CD14-positive monocyte (primary cell): Measurements from ENCODE around the gene BCAS4. TPM values are rescaled to one million over a fixed set of nuclear protein-coding genes. Genes with fewer than 3 reads are reported as not detected.
"Not testable (repeated sequence)": the region's sequence is repeated elsewhere in the genome, so short reads cannot be mapped to it uniquely, and the experiment has no call there.

Experiments used
- DNase-seq, 3 donors: peaks; one replicate each; pipeline ENCODE4 v3.0.0-alpha.2; 2011 to 2022
- H2AFZ ChIP-seq: 2 replicates; pipeline ENCODE4 v1.6.0; 2012; ENCODE audit warnings: mild to moderate bottlenecking, low read depth, low read length, inconsistent platforms; ENCODE audit not compliant: insufficient read depth, poor library complexity, severe bottlenecking
- H3K27ac ChIP-seq, 2 donors: 1 replicate in 1 of 2; 2 replicates in 1 of 2; pipeline ENCODE4 v1.5.1; 2012 to 2013; ENCODE audit warnings: low read length in 2 of 2, control low read depth in 1 of 2, inconsistent platforms in 1 of 2, low read depth in 1 of 2, mild to moderate bottlenecking in 1 of 2
- H3K27me3 ChIP-seq, 2 donors: one replicate each; pipeline versions ENCODE4 v1.6.0 to v1.6.1; 2011 to 2013; ENCODE audit warnings: low read length in 2 of 2; ENCODE audit not compliant: control insufficient read depth in 2 of 2, insufficient read depth in 2 of 2
- H3K36me3 ChIP-seq, 2 donors: replicated peaks in 1 of 2; 1 replicate in 1 of 2; 2 replicates in 1 of 2; pipeline versions ENCODE4 v1.5.1 to v1.6.1; 2012 to 2013; ENCODE audit warnings: low read length in 2 of 2, control low read depth in 1 of 2, inconsistent platforms in 1 of 2, mild to moderate bottlenecking in 1 of 2; ENCODE audit not compliant: insufficient read depth in 2 of 2, control insufficient read depth in 1 of 2
- H3K4me1 ChIP-seq, 2 donors: 1 replicate in 1 of 2; 2 replicates in 1 of 2; pipeline versions ENCODE4 v1.5.1 to v1.6.1; 2012 to 2013; ENCODE audit warnings: low read length in 2 of 2, control low read depth in 1 of 2, inconsistent platforms in 1 of 2, mild to moderate bottlenecking in 1 of 2, moderate library complexity in 1 of 2; ENCODE audit not compliant: insufficient read depth in 2 of 2, control insufficient read depth in 1 of 2
- H3K4me2 ChIP-seq: replicated peaks from 2 replicates; pipeline ENCODE3; 2012; ENCODE audit warnings: low read length, moderate library complexity, mild to moderate bottlenecking; ENCODE audit not compliant: poor library complexity, severe bottlenecking; ENCODE audit errors: extremely low read depth
- H3K4me3 ChIP-seq, 3 experiments: fragments of 200-600 bp in 1 of 3; sonication (generic) in 1 of 3; replicated peaks in 1 of 3; 1 replicate in 2 of 3; 2 replicates in 1 of 3; pipeline ENCODE4 v1.5.1; 2011 to 2013; ENCODE audit warnings: low read length in 3 of 3, mild to moderate bottlenecking in 3 of 3, control low read depth in 2 of 3, low read depth in 2 of 3, inconsistent platforms in 1 of 3, moderate library complexity in 1 of 3
- H3K79me2 ChIP-seq: 2 replicates; pipeline ENCODE4 v1.6.0; 2012; ENCODE audit warnings: mild to moderate bottlenecking, control low read depth, inconsistent platforms, low read length, moderate library complexity; ENCODE audit not compliant: insufficient read depth
- H3K9ac ChIP-seq: 2 replicates; pipeline ENCODE4 v1.6.0; 2017; ENCODE audit warnings: low read length, mild to moderate bottlenecking; ENCODE audit not compliant: insufficient read depth, poor library complexity, severe bottlenecking
- H3K9me3 ChIP-seq, 2 donors: replicated peaks in 1 of 2; 1 replicate in 1 of 2; 2 replicates in 1 of 2; pipeline versions ENCODE4 v1.5.1 to v1.6.1; 2012 to 2013; ENCODE audit warnings: low read length in 2 of 2, control low read depth in 1 of 2; ENCODE audit not compliant: control insufficient read depth in 1 of 2, insufficient read depth in 1 of 2
- H4K20me1 ChIP-seq: 2 replicates; pipeline ENCODE4 v1.6.0; 2012; ENCODE audit warnings: mild to moderate bottlenecking, low read length, control low read depth, moderate library complexity; ENCODE audit not compliant: insufficient read depth
- H3K27ac Mint-ChIP-seq, 7 donors: one replicate each; pipeline ENCODE4 v1.8.0; 2020; ENCODE audit warnings: mild to moderate bottlenecking in 7 of 7, mixed read lengths in 7 of 7, moderate library complexity in 6 of 7, inconsistent platforms in 2 of 7
- H3K27me3 Mint-ChIP-seq, 3 donors: one replicate each; pipeline ENCODE4 v1.8.0; 2021 to 2022; ENCODE audit warnings: low read depth in 3 of 3, mild to moderate bottlenecking in 3 of 3, mixed read lengths in 3 of 3, moderate library complexity in 3 of 3, inconsistent platforms in 1 of 3
- H3K36me3 Mint-ChIP-seq, 2 donors: one replicate each; pipeline ENCODE4 v1.8.0; 2020; ENCODE audit warnings: mixed read lengths in 2 of 2, inconsistent platforms in 1 of 2, mild to moderate bottlenecking in 1 of 2
- H3K4me1 Mint-ChIP-seq: one replicate; pipeline ENCODE4 v1.8.0; 2020; ENCODE audit warnings: mild to moderate bottlenecking, mixed read lengths
- H3K4me3 Mint-ChIP-seq, 2 donors: one replicate each; pipeline ENCODE4 v1.8.0; 2020; ENCODE audit warnings: mild to moderate bottlenecking in 2 of 2, mixed read lengths in 2 of 2, moderate library complexity in 1 of 2
- H3K9me3 Mint-ChIP-seq, 7 donors: one replicate each; pipeline ENCODE4 v1.8.0; 2020 to 2022; ENCODE audit warnings: mixed read lengths in 7 of 7, mild to moderate bottlenecking in 6 of 7, moderate library complexity in 6 of 7, inconsistent platforms in 2 of 7
- CTCF ChIP-seq: fragments of 200-600 bp; IDR thresholded peaks from one replicate; pipeline ENCODE4 v1.8.0; 2022; ENCODE audit warnings: antibody characterized with exemption, mild to moderate bottlenecking
- WGBS: methylation state at CpG from one replicate; pipeline ENCODE4 v1.1.5; 2013; ENCODE audit warnings: missing lambda C conversion rate; ENCODE audit not compliant: insufficient coverage; 5-methylcytosine and 5-hydroxymethylcytosine counted together
- intact Hi-C, 2 donors: fragments of 100-400 bp; cut with micrococcal nuclease; formaldehyde crosslinking; loops; one replicate each; pipeline versions ENCODE4 v1.15.0 to v1.15.1; 2023
- polyA plus RNA-seq, 3 donors: library from polyadenylated mRNA; depleted of rRNA in 1 of 3; unstranded in 2 of 3; stranded (reverse) in 1 of 3; fragments of 300-500 nt in 2 of 3; fragments of >200 nt in 1 of 3; fragmentation: Illumina TruSeq in 2 of 3; gene quantifications; 1 replicate in 2 of 3; 2 replicates in 1 of 3; pipeline ENCODE4 v1.2.3, GENCODE V29; 2012 to 2021

The BCAS4 gene
- polyA plus RNA-seq, 3 donors: 0.16 to 1.0 (median 0.69) TPM

- H3K27ac Mint-ChIP-seq: no peak overlapping the region
- Histone ChIP-seq H3K4me3 (no peak overlapping the region), H3K9me3 (no peaks in the 10 kb centered on the region), H2AFZ (no peak overlapping the region), H3K4me1 (peaks cover 30 to 41% of the 10 kb centered on the region in 2 donors), H3K4me2 (no peak overlapping the region), H3K27ac (no peak overlapping the region), H3K9ac (no peak overlapping the region), H3K27me3 (peaks cover 7 to 9% of the 10 kb centered on the region in 2 donors), H4K20me1 (no peaks in the 10 kb centered on the region), H3K36me3 (no peaks in the 10 kb centered on the region), H3K79me2 (no peaks in the 10 kb centered on the region)
- peak overlapping the region in 1 of 2 donors; percentile 26 for H3K4me3 Mint-ChIP-seq
- peaks cover 0 to 3% (median 0%) of the 10 kb centered on the region in 7 donors for H3K9me3 Mint-ChIP-seq
- H3K4me1 Mint-ChIP-seq: peaks cover 27% of the 10 kb centered on the region
- peaks cover 9 to 24% (median 10%) of the 10 kb centered on the region in 3 donors for H3K27me3 Mint-ChIP-seq
- 99% methylated on average over 9 of the region's 14 CpGs for WGBS
- intact Hi-C loops: loop anchor here (5.0 to 10.0 kb wide), 2 partner anchors 134 to 142 kb away; partner anchors contain the start of gene ADNP (in 1 of the 2)
- no peak for TF ChIP-seq CTCF
- H3K36me3 Mint-ChIP-seq: no peaks in the 10 kb centered on the region
- no peak for DNase-seq
Observed at GRCh38 chr20:50792708-50793574, 1.9 kb upstream of the BCAS4 start.

GRCh38 chr20:50793575-50794016 is 1.3 kb upstream of the BCAS4 start:
- H3K4me1 ChIP-seq: peaks cover 27 to 37% of the 10 kb centered on the region in 2 donors
- H3K36me3 ChIP-seq, H3K4me2 ChIP-seq, DNase-seq, H3K4me3 ChIP-seq, H3K9ac ChIP-seq, H3K27me3 ChIP-seq, H2AFZ ChIP-seq, H3K27ac ChIP-seq, H3K36me3 Mint-ChIP-seq, H3K9me3 ChIP-seq, H4K20me1 ChIP-seq, H3K9me3 Mint-ChIP-seq, H3K79me2 ChIP-seq: not testable (repeated sequence)
- intact Hi-C loops: loop anchor here (5.0 to 10.0 kb wide), 2 partner anchors 134 to 141 kb away; partner anchors contain the start of gene ADNP (in 1 of the 2)
- no CpG with 5 or more reads among the region's 13 CpGs for WGBS
- Mint-ChIP-seq H3K4me3 (peak overlapping the region; percentile 2 to 48), H3K27ac (peak overlapping the region in 1 of 7 donors; percentile 63), H3K4me1 (peaks cover 23% of the 10 kb centered on the region), H3K27me3 (peaks cover 9 to 24% (median 10%) of the 10 kb centered on the region in 3 donors)
- TF ChIP-seq CTCF: peak; percentile 58
